RWPE2 (cell line): ENCODE results near the gene NCOA6.

ENCODE experiments used
- ATAC-seq: fragments of 200-7000 bp; cut with Tn5 transposase; 3 replicates; pipeline ENCODE4 v1.9.1; 2021; ENCODE audit warnings: low read depth
- DNase-seq: peaks from one replicate; pipeline ENCODE4 v3.0.0-alpha.2; 2020; ENCODE audit warnings: low spot score
- H3K27ac ChIP-seq: fragments of 450-650 bp; 2 replicates; pipeline ENCODE4 v1.5.1; 2017; ENCODE audit warnings: mild to moderate bottlenecking; ENCODE audit not compliant: poor library complexity, severe bottlenecking
- H3K27me3 ChIP-seq: fragments of 250-450 bp; sonication (Bioruptor Pico); 2 replicates; pipeline ENCODE4 v1.5.1; 2021; ENCODE audit warnings: mild to moderate bottlenecking, moderate library complexity; ENCODE audit not compliant: insufficient read depth, poor library complexity, severe bottlenecking
- H3K36me3 ChIP-seq: fragments of 250-450 bp; sonication (Bioruptor Pico); 2 replicates; pipeline ENCODE4 v1.5.1; 2020; ENCODE audit warnings: low read depth, mild to moderate bottlenecking, moderate library complexity
- H3K4me1 ChIP-seq: fragments of 250-450 bp; sonication (Bioruptor Pico); 2 replicates; pipeline ENCODE4 v1.5.1; 2021; ENCODE audit warnings: mild to moderate bottlenecking, moderate library complexity; ENCODE audit not compliant: insufficient read depth, poor library complexity, severe bottlenecking
- H3K4me3 ChIP-seq: fragments of 250-450 bp; sonication (Bioruptor Pico); 2 replicates; pipeline ENCODE4 v1.5.1; 2021; ENCODE audit warnings: mild to moderate bottlenecking, moderate library complexity; ENCODE audit not compliant: severe bottlenecking
- H3K9me3 ChIP-seq: fragments of 250-450 bp; sonication (Bioruptor Pico); 2 replicates; pipeline ENCODE4 v1.5.1; 2021; ENCODE audit warnings: mild to moderate bottlenecking, moderate library complexity; ENCODE audit not compliant: severe bottlenecking
- TF ChIP-seq, protein P1 (sequence below): fragments of 450-650 bp; IDR thresholded peaks from one replicate; pipeline ENCODE4 v1.5.1; 2017; ENCODE audit warnings: mild to moderate bottlenecking, moderate library complexity; ENCODE audit not compliant: poor library complexity, severe bottlenecking

Gene NCOA6

DNA sequence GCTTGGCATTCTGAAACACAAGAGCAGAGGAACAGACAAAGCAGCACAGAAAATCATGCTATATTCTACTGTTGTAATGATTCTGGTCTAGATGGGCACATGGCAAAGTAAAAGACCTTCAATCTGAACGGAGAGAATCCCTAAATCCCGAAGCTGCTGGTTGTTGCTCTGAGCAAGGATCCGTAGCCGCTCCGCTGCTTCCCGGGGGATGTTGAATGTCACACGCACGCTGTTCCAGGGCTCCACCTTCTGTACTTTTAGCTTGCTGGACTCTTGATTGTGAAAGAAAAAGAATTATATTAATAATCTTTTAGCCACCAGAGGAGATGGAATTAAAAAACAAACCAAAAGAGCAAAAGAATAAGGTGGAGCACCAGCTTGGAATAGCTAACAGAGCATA is 49.3 kb downstream of the NCOA6 start:
- ATAC-seq = no peak
- no peak overlapping the region for H3K4me3 ChIP-seq
- H3K36me3 ChIP-seq = peaks cover 89% of the 10 kb centered on the region
- H3K4me1 ChIP-seq = no peaks in the 10 kb centered on the region
- H3K9me3 ChIP-seq = no peaks in the 10 kb centered on the region
- no peaks in the 10 kb centered on the region for H3K27me3 ChIP-seq
- no peak overlapping the region for H3K27ac ChIP-seq
- TF ChIP-seq, protein P1, sequence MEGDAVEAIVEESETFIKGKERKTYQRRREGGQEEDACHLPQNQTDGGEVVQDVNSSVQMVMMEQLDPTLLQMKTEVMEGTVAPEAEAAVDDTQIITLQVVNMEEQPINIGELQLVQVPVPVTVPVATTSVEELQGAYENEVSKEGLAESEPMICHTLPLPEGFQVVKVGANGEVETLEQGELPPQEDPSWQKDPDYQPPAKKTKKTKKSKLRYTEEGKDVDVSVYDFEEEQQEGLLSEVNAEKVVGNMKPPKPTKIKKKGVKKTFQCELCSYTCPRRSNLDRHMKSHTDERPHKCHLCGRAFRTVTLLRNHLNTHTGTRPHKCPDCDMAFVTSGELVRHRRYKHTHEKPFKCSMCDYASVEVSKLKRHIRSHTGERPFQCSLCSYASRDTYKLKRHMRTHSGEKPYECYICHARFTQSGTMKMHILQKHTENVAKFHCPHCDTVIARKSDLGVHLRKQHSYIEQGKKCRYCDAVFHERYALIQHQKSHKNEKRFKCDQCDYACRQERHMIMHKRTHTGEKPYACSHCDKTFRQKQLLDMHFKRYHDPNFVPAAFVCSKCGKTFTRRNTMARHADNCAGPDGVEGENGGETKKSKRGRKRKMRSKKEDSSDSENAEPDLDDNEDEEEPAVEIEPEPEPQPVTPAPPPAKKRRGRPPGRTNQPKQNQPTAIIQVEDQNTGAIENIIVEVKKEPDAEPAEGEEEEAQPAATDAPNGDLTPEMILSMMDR = no peak
- DNase-seq = no peak

DNA sequence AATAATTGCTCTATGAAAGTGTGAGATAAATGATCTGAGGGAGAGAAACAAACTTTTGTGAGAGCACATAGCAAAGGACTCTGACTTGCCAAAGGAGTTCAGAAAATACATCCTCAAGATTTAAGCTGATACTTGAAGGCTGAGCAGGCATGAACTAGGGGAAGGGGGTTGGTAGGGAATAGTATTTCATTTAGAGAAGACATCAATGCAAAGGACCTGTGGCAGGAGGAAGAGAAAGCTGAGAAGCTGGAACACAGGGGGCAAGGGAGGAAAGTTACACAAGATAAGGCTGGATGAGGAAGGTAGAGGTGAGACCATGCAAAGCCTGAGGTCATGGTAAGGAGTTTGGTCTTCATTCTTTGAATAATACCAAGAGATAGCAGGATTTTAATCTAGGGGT is 50.6 kb downstream of the NCOA6 start:
- TF ChIP-seq, protein P1 = no peak
- ATAC-seq (no peak), DNase-seq (no peak)
- Histone ChIP-seq H3K27me3 (no peaks in the 10 kb centered on the region), H3K4me3 (no peak overlapping the region), H3K36me3 (peaks cover 85% of the 10 kb centered on the region), H3K4me1 (no peaks in the 10 kb centered on the region), H3K27ac (no peak overlapping the region), H3K9me3 (no peaks in the 10 kb centered on the region)

GRCh38 chr20:34774449-34774848 is 51.0 kb downstream of the NCOA6 start:
- Histone ChIP-seq H3K36me3 (peaks cover 83% of the 10 kb centered on the region), H3K27me3 (no peaks in the 10 kb centered on the region), H3K4me3 (no peak overlapping the region), H3K4me1 (no peaks in the 10 kb centered on the region), H3K9me3 (no peaks in the 10 kb centered on the region), H3K27ac (no peak overlapping the region)
- TF ChIP-seq, protein P1 = no peak
- no peak for DNase-seq
- ATAC-seq = no peak

GRCh38 chr20:34773726-34774125 is 51.7 kb downstream of the NCOA6 start:
- Histone ChIP-seq H3K27ac (no peak overlapping the region), H3K36me3 (peaks cover 84% of the 10 kb centered on the region), H3K4me3 (no peak overlapping the region), H3K9me3 (no peaks in the 10 kb centered on the region), H3K4me1 (no peaks in the 10 kb centered on the region), H3K27me3 (no peaks in the 10 kb centered on the region)
- no peak for DNase-seq
- TF ChIP-seq, protein P1 = no peak
- no peak for ATAC-seq

- TF ChIP-seq, protein P1 = no peak
- H3K9me3 ChIP-seq = no peaks in the 10 kb centered on the region
- H3K4me1 ChIP-seq = no peaks in the 10 kb centered on the region
- H3K36me3 ChIP-seq = peaks cover 85% of the 10 kb centered on the region
- H3K27me3 ChIP-seq = no peaks in the 10 kb centered on the region
- H3K4me3 ChIP-seq = no peak overlapping the region
- DNase-seq (no peak), ATAC-seq (no peak)
- no peak overlapping the region for H3K27ac ChIP-seq
Measured at GRCh38 chr20:34772437-34772836, 53.0 kb downstream of the NCOA6 start.
